Measurements from ENCODE around the gene CERS1.

The CERS1 gene

DNA sequence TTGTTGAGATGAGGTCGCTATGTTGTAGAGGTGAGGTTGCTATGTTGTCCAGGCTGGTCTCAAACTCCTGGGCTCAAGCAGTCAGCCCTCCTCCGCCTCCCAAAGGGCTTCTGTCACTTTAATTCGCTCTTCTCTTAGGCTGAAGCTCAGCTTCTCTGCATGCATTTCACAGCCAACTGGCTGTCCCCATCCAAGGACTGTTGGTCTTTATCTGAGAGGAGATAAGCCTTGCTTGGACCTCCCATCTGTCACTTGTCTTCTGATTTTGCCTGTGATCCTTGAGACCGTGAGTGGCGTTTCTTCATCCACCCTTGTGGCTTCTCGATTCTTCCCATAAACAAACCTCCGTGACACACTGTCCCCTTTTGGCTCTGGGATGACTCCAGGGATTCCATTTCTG, 24.4 kb downstream of the CERS1 start:
- no peak for DNase-seq (ENCODE audit: low read depth in 1 of 2, low spot score in 1 of 2)

DNA sequence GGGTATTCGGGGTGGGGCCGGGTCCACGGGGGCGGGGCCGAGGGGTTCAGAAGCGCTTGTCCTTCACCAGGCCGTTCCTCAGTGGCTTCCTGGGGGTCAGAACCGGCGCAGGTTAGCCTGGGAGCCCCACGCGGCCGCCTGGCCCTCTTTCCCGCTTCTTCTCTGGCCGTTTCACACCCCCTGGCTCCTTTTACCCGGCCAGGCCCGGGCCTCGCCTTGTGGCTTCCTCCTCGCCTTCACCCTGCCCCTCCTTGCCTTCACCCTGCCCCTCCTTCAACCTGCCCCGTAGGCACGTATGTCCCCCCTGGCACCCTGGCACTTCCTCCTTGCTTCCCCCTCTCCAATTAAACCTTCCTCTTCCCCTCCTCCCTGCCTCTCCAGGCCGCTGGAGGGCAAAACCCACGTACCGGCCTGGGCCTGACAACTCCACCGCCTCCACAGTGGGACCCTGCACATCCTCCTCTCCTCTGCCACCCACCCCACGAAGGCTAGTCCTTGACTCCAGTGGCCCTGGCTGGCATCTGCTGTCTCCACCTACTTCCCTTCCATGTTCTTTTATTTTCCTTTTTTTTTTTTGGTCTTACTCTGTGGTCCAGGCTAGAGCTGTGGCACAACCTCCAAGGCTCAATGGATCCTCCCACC, 25.3 kb downstream of the CERS1 start:
- no peak for DNase-seq (ENCODE audit: low read depth in 1 of 2, low spot score in 1 of 2)

DNA sequence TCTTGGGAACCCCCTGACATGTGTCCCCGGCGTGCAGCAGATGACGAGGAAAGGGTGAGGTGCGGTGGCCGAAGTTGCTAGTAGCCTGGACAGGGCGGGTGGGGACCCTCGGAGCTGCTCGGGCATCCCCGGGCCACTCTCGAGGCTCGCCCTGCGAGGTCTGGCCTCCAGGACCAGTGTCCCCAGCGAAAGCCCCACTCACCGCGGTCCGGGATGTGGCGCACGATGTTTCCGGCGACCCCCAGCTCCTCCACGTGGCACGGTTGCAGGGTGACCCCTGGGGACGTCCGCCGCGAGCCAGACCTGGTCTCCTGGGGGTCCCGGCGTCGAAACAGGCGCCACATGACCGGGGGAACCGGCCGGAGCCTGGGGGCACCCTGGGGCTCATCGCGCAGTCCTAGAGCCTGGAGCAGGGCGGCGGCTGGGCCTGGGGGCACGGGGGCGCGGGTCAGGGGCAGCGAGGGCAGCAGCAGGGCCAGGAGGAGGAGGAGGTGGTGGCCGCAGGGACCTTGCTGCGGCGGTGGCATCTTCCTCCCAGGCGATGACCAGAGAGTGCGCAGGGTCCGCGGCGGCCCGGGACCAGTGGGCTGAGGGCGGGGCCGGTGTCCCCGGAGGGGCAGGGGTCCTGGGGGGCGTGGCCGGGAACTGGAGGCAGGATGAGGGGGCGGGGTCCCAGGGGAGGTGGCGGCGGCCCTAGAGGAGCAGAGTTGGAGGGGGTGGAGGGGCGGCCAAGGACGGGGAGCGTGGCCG, 26.0 kb downstream of the CERS1 start:
- no peak for DNase-seq (ENCODE audit: low read depth in 1 of 2, low spot score in 1 of 2)

DNA sequence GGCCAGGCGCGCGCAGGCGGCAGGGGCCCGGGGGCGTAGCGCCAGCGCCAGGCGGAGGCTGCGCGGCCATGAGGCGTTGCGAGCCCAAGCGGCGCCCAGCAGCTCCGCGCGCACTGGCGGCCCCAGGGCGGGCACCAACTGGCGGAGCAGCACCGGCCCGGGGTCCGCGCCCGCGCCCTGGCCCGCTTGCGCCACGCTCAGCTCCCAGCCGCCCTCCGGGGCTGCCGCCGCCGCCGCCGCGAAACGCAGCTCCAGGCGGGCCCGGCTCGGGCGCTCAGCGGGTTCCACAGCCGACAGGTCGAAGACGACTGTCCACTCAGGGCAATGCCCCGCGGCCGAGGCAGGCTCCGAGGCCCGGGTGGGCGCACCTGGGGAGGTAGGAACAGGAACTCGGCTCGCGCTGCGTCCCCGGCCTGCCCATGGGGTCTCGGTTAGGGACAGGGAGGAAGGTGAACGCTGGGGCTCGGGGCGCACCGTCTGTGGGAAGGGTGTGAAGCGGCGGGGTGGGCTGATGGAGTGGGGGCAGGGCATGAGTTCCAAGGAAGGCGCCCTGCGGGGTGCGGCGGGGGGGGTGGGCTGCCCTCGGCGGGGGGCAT, 26.8 kb downstream of the CERS1 start:
- no peak for DNase-seq (ENCODE audit: low read depth in 1 of 2, low spot score in 1 of 2)

DNA sequence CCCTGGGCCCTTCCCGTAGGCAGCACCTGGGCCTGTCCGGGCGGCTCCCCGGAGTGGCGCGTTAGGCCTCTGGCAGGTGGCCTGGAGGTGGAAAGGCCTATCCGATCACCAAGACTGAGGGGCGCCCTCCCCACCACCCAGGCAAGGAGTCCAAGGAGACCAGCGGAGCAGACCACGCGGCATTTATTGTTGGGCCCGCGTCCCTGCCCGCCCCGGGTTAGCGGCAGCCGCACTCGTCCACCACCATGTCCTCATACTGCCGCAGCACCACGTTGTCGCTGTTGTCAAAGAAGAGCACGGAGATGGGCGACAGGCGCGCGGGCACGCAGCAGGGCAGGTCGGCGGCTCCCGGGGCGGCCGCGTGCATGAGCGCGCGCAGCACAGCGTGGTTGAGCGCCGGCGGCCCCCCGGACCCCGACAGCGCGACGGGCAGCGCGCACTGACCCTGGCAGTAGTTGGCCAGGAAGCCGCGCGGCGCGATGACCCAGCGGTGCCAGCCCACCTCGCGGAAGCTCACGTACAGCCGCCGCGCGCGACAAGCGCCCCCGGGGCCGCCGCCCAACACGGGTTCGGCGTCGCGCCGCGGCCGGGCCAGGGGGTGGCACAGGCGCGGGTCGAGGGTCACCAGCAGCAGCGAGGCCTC, 27.5 kb downstream of the CERS1 start:
- DNase-seq (ENCODE audit: low read depth in 1 of 2, low spot score in 1 of 2): no peak

DNA sequence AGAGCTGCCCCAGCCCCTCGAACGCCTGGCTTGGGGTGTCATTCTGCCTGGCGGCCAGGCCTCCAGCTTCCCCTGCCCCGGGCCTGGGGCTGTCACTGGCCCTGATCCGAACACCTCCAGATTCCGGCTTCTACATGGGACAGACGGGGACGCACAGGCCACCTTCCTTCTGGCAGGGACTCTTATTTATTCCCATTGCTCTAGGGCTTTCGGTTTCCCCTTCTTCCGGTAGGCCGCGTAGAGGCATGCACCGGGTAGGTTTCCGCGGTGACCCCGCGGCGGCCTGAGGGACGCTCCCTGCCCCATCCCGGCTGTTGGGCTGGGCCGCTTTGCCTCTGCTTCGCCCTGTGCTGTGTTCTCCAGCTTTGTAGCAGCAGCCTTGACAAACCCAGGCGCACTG, 28.2 kb downstream of the CERS1 start:
- no peak for DNase-seq (ENCODE audit: low read depth in 1 of 2, low spot score in 1 of 2)

DNA sequence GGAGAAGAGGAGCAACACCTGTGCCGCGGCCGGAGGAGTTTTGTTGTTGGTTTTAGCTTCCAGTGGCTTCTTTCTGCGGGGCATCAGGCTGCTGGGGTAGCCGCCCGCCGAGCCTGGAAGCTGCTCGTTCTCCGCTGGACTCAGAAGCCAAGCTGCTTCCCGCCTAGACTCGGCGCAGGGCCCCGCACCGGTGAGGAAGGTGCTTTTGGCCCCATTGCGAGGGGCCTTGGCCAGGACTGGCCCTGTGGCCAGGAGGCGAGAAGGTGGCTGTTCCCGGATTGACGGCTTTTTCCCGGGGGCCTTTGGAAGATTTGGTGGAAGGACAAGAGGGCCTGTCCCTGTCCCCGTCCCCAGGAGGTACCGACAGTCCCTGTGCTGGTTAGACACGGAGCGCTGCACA, 28.8 kb downstream of the CERS1 start:
- DNase-seq (ENCODE audit: low read depth in 1 of 2, low spot score in 1 of 2): no peak

DNA sequence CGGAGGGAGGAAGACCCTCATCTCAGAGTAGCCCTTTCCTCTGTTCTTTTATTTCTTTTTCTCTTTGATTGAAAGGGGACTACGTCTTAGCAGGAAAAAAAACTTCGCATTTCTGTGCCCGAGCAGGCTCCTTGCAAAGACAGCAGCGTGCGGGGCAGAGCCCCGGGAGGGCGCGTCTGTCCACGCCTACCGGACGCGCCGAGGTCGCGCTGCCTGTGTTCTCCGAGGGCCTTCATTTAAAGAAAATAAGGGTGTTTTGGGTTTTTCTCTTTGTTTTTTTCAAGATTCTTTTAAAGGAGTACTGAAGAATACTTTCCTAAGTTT, 29.2 kb downstream of the CERS1 start:
- DNase-seq (ENCODE audit: low read depth in 1 of 2, low spot score in 1 of 2): no peak

DNA sequence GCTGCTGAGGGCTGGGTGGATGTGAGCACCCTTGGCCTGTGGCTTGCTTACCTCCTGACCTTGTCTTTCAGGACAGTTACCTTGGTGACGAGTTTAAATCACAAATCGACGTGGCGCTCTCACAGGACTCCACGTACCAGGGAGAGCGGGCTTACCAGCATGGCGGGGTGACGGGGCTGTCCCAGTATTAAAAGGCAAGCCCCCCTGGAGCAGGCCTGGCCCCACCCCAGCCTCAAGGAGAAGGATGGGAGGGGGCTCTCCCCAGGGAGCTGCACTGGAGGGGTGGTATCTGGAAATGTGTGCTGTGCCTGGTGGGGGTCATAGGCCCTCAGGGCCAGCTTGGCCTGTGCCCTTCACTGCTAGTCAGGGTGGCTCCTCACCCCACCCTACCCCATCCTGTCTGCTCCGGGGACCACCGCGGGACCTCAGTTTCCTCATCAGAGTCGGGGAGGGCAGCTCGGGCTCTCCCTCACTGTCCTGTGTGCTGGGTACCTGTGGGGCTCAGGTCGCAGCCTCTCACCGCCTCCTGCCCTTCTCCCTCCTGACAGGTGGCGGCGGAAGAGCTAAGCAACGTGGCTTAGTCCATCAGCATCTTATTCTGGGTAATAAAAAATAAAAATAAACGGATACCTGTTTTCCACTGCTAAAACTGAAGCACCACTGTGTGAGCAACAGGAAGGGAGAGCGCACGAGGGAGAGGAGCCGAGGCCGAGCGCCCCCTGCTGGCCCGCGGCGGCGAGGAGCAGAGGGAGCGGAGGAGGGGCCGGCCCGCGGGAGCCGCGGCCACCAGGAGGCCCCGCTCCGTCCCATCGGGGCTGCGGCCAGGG, 29.8 kb downstream of the CERS1 start:
- DNase-seq (ENCODE audit: low read depth in 1 of 2, low spot score in 1 of 2): peak; percentile 29 to 52

DNA sequence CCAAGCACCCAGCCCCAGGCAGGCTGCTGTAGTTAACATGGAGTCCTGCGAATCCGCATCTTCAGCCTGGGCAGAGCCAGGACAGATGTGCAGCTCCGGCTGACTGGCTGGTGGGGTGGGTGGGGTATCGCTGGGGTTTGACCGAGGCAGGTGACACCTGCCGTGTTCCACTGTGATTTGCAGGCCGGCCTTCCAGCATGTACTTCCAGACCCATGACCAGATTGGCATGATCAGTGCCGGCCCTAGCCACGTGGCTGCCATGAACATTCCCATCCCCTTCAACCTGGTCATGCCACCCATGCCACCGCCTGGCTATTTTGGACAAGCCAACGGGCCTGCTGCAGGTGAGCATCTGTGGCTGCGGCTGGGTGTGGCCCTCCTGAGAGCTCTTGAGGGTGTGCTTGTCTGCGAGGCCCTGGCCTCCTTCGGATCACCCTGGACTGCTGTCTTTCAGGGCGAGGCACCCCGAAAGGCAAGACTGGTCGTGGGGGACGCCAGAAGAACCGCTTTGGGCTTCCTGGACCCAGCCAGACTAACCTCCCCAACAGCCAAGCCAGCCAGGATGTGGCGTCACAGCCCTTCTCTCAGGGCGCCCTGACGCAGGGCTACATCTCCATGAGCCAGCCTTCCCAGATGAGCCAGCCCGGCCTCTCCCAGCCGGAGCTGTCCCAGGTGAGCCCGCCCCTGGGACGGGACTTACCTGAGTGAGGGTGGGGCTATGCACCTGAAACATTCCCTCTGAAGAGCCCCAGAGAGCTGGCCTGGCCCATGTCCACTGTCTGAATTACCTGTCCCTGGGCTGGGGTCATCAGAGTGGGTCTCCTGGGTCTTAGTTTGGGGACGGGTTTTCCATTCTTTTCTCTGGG, 30.6 kb downstream of the CERS1 start:
- DNase-seq (ENCODE audit: low read depth in 1 of 2, low spot score in 1 of 2): no peak

DNA sequence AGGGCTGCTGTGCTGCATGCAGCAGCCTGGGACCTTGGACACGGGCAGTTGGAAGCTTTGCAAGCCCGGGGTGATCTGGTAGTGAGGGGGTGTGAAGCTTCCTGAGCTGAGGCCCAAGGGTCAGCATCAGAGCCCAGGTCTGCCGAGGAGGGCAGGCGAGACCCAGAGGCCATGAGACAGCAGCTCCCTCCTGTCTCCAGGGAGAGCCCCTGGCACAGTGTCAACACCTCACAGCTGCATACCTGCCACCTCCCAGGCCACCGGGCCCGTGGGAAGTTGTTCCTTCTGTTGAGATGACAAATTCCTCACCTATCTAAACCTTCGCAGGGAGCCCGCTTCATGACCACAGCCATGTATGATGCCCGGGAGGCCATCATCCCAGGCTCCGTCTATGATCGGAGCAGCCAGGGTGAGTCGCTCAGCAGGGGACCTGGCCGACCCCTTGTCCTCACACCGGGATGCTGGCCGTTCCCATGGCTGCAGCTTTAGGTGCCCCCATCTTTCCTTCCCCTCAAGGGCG, 32.1 kb downstream of the CERS1 start:
- DNase-seq (ENCODE audit: low read depth in 1 of 2, low spot score in 1 of 2): no peak

DNA sequence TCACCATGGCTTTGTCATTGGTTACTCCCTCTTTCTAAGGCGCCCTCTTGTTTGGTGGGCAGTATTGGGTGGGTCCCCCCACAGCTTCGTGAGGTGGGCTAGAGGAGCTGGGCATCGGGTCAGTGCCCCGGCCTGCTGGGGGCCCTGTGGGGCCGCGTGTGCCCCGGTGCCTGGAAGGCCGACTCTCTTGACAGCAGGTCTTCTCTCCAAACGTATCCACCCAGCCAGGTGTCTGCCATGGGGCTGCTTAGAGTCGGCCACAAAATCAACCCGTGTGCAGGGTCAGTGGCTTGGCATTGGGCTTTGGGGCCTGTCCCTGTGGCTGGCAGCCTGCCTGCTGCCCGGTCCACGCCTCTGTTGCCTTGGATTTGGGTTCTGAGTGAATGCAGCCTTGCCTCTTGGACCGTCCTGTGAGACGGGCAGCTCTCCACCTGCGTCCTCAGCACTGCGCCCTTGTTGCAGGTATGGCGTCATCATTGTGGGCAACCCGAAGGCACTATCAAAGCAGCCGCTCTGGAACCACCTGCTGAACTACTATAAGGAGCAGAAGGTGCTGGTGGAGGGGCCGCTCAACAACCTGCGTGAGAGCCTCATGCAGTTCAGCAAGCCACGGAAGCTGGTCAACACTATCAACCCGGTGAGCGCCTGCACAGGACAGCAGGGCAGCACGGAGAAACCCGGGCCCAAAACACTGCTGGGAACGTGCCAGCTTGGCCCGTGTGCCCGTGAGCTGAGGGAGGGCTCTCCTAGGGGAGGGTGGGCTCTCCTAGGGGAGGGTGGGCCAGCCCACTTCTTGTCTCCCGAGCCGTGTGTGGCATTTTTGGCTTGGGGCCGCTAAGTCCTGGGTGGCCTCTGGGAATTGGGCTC, 32.7 kb downstream of the CERS1 start:
- DNase-seq (ENCODE audit: low read depth in 1 of 2, low spot score in 1 of 2): no peak

DNA sequence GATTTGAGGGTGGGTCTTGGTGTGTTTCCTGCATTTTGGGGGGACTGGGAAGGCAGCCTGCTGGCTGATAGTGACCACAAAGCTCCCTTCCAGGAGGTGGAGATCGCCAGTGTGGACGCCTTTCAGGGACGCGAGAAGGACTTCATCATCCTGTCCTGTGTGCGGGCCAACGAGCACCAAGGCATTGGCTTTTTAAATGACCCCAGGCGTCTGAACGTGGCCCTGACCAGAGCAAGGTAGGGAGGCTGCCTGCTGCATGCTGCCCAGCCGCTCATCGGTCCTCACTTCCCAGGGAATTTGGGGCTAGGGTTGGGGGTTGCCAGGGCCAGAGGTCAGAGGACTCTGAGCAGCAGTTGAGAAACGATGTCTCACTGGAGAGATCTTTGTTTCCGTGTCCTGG, 34.0 kb downstream of the CERS1 start:
- DNase-seq (ENCODE audit: low read depth in 1 of 2, low spot score in 1 of 2): no peak

DNA sequence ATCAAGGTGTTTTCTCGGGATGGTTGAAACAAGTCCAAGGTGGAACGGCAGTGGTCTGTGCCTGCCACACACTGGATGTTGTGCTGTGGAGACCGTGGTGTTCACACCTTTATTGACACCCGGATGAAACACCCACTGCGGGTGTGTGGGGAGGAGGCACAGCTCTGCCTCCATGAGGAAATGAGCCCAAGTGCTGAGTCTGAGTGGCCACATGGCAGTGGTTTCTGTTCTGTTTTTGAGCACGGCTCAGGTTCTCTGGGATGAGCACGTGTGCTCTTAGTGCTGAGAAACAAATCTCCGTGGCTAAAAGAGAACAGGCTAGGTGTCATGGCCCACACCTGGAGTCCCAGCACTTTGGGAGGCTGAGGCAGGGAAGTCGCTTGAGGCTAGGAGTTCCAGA, 34.7 kb downstream of the CERS1 start:
- no peak for DNase-seq (ENCODE audit: low read depth in 1 of 2, low spot score in 1 of 2)

DNA sequence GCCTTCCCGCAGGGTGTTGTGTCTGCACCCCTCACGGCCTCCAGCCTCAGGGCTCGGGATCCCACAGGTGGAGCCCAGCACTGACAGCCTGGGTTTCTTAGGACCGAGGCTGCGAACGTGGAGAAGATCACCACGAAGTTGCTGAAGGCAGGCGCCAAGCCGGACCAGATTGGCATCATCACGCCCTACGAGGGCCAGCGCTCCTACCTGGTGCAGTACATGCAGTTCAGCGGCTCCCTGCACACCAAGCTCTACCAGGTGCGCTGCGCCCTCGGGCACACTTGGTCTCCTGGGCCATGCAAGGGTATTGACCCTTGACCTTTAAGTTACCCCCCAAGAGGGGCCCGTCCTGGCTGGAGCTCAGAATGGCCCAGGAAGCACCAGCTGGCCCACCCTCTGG, 35.2 kb downstream of the CERS1 start:
- DNase-seq (ENCODE audit: low read depth in 1 of 2, low spot score in 1 of 2): no peak

DNA sequence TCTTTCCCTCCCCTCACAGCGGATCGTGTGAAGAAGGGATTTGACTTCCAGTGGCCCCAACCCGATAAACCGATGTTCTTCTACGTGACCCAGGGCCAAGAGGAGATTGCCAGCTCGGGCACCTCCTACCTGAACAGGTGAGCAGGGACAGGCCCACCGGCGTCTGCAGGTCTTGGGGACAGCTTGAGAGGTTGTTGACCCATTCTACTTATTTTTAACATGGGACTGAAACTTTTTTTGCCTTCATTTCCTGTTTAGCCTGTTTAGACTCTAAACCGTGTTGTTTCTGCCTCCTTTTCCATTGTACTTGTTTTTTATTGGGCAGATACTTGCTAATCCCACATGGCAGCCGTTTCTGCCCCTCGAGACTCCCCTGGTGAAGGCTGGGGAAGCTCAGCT, 35.7 kb downstream of the CERS1 start:
- DNase-seq (ENCODE audit: low read depth in 1 of 2, low spot score in 1 of 2): no peak

DNA sequence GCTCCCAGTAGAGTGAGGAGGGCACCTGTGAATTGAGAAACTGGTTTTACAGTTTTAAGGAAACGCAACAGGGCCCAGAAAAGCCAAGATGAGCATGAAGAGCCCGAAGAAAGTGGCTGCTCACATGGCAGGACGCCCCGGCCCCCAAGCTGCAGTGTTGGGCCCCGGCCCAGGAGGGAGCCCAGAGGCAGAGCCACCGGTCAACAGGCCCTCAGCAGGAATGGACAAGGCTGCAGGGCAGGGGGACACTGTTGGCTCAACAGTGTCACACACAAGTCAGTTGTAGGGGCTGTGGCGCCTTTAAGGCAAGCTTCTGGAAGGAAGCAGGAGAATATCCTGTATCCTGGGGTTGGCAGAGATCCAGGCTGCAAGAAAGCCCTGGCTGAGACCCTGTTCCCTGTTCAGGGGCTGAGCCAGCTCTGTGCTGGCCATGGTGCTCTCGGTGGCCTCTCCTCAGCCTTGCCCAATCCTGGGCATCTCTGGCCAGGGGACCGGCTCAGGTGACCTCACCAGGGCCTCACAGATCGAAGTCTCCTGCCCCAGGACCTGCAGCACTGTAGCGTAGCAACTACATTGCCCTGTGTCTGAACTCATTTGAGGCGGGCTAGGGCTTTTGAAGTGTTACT, 36.2 kb downstream of the CERS1 start:
- DNase-seq (ENCODE audit: low read depth in 1 of 2, low spot score in 1 of 2): no peak

DNA sequence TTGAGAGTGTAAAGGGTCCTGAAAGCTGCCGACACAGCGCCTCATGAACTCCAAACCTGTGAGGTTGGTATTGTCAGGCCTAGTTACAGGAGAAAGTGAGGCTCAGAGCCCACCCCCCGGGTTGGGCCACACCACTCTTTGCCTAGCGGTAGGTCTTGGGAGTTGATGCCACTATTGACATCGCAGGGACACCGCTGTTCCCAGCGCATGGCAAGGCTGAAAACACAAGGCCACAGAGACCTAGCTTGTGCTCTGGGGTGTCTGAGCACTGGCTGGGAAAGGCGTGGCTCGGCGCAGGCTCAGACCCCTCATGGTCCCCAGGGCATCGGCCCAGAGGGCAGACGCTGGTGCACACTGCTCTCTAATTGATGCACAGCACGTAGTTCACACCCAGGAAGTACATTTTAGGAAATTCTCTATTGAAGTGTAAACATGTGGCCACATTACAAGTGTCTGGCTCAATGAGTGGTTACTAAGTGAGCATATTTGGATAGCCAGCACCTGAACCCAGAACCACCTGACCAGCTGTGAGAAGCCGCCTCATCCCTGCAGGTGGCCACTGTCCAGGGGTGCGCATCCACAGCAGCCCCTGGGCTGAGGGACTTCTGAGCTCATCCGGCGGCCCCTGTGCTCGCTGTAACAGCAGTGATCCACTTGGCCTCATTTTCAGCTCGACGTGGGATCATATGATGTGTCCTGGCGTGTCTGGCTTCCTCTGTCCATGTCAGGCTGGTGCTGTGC, 36.9 kb downstream of the CERS1 start:
- DNase-seq (ENCODE audit: low read depth in 1 of 2, low spot score in 1 of 2): no peak
